Left ventricle myocardium inferior (tissue), 1 donor: ENCODE measurements around the gene CHST8. TPM values are rescaled to one million over a fixed set of nuclear protein-coding genes. Genes with fewer than 3 reads are reported as not detected.

Experiments
- DNase-seq: peaks from one replicate; pipeline ENCODE4 v3.0.0-alpha.2; 2020
- H3K27ac ChIP-seq: fragments of 200-600 bp; replicated peaks from 2 replicates; pipeline ENCODE4 v1.8.0; 2021
- H3K27me3 ChIP-seq: fragments of 200-600 bp; 2 replicates; pipeline ENCODE4 v1.8.0; 2021; ENCODE audit warnings: low read depth
- H3K36me3 ChIP-seq: fragments of 200-600 bp; 2 replicates; pipeline ENCODE4 v1.8.0; 2021
- H3K4me1 ChIP-seq: fragments of 200-600 bp; 2 replicates; pipeline ENCODE4 v1.8.0; 2021
- H3K4me3 ChIP-seq: fragments of 200-600 bp; 2 replicates; pipeline ENCODE4 v1.8.0; 2021; ENCODE audit warnings: mild to moderate bottlenecking, moderate library complexity
- H3K9me3 ChIP-seq: fragments of 200-600 bp; replicated peaks from 2 replicates; pipeline ENCODE4 v1.8.0; 2021
- CTCF ChIP-seq: fragments of 200-600 bp; IDR thresholded peaks from 2 replicates; pipeline ENCODE4 v1.8.0; 2021; ENCODE audit warnings: antibody characterized with exemption, mild to moderate bottlenecking, borderline replicate concordance
- intact Hi-C: fragments of 100-400 bp; cut with micrococcal nuclease; formaldehyde crosslinking; loops from one replicate; pipeline ENCODE4 v1.11.0; 2022
- total RNA-seq: library from RNA; stranded (reverse); fragmentation: NEBNext Ultra II Directional; extraction: Animal tissue kit (Norgen Biotek cat#: 25700); gene quantifications from one replicate; pipeline ENCODE4 v1.2.1, GENCODE V29; 2021
- donor health status: DM: no; HTN: yes; CAD: no; lungs with severe emphysema.

Gene CHST8
- total RNA-seq, 1 donor from 2014 or later, result 0.14 TPM

- H3K27me3 ChIP-seq, result peaks cover 94% of the 10 kb centered on the region
- TF ChIP-seq CTCF, result no peak
- no peak overlapping the region for H3K27ac ChIP-seq
- no peaks in the 10 kb centered on the region for H3K4me1 ChIP-seq
- H3K36me3 ChIP-seq, result no peaks in the 10 kb centered on the region
- no peak overlapping the region for H3K4me3 ChIP-seq
- DNase-seq, result no peak
- H3K9me3 ChIP-seq, result no peaks in the 10 kb centered on the region
- intact Hi-C loops, result no loop called here
Observed at GRCh38 chr19:33686687-33687480, 65.1 kb downstream of the CHST8 start.

- Histone ChIP-seq H3K4me1 (no peaks in the 10 kb centered on the region), H3K4me3 (no peak overlapping the region), H3K9me3 (no peaks in the 10 kb centered on the region), H3K27ac (no peak overlapping the region), H3K27me3 (peaks cover 87% of the 10 kb centered on the region), H3K36me3 (no peaks in the 10 kb centered on the region)
- no peak for TF ChIP-seq CTCF
- DNase-seq, result no peak
- intact Hi-C loops, result no loop called here
Observed at GRCh38 chr19:33687481-33688170, 65.9 kb downstream of the CHST8 start.

- no peak overlapping the region for H3K4me3 ChIP-seq
- DNase-seq, result no peak
- H3K27ac ChIP-seq, result no peak overlapping the region
- H3K9me3 ChIP-seq, result no peaks in the 10 kb centered on the region
- H3K36me3 ChIP-seq, result no peaks in the 10 kb centered on the region
- no peaks in the 10 kb centered on the region for H3K4me1 ChIP-seq
- intact Hi-C loops, result no loop called here
- TF ChIP-seq CTCF, result no peak
- H3K27me3 ChIP-seq, result peaks cover 79% of the 10 kb centered on the region
Observed at GRCh38 chr19:33688171-33688992, 66.6 kb downstream of the CHST8 start.

GRCh38 chr19:33689138-33689746, 67.5 kb downstream of the CHST8 start:
- no peak for DNase-seq
- H3K36me3 ChIP-seq, result no peaks in the 10 kb centered on the region
- H3K27me3 ChIP-seq, result peaks cover 70% of the 10 kb centered on the region

More at GRCh38 chr19:33689138-33689746, 67.5 kb downstream of the CHST8 start:
- Histone ChIP-seq H3K9me3 (no peaks in the 10 kb centered on the region), H3K4me3 (no peak overlapping the region), H3K4me1 (no peaks in the 10 kb centered on the region), H3K27ac (no peak overlapping the region)
- intact Hi-C loops, result no loop called here
- TF ChIP-seq CTCF, result no peak
